ENCODE measurements around the gene PAK6. TPM values are rescaled to one million over a fixed set of nuclear protein-coding genes. Genes with fewer than 3 reads are reported as not detected.

PAK6 gene
- polyA plus RNA-seq, 3 donors = 0.03 TPM; not detected in 2

GRCh38 chr15:40323953-40324937 is 85.4 kb downstream of the PAK6 start:
- Histone ChIP-seq H3K9ac (ENCODE audit: insufficient read depth, low read length, poor library complexity, severe bottlenecking) (peak overlapping the region; percentile 69), H2AFZ (ENCODE audit: insufficient read depth, low read depth, low read length, poor library complexity, severe bottlenecking) (peak overlapping the region; percentile 54), H4K20me1 (ENCODE audit: insufficient read depth, low read length) (peaks cover 3% of the 10 kb centered on the region), H3K4me3 (replicated peaks in 1 of 3; ENCODE audit: low read depth in 2 of 3, low read length in 3 of 3) (peak overlapping the region; percentile 63 to 82 (median 68)), H3K79me2 (ENCODE audit: insufficient read depth, low read length) (peaks cover 34% of the 10 kb centered on the region), H3K27ac (ENCODE audit: low read depth in 1 of 2, low read length in 2 of 2) (peak overlapping the region in 1 of 2 donors; percentile 72), H3K9me3 (replicated peaks in 1 of 2; ENCODE audit: control insufficient read depth in 1 of 2, insufficient read depth in 1 of 2, low read length in 2 of 2) (no peaks in the 10 kb centered on the region), H3K4me2 (replicated peaks; ENCODE audit: extremely low read depth, low read length, poor library complexity, severe bottlenecking) (peak overlapping the region; percentile 93), H3K4me1 (ENCODE audit: control insufficient read depth in 1 of 2, insufficient read depth in 2 of 2, low read length in 2 of 2) (peaks cover 30 to 52% of the 10 kb centered on the region in 2 donors), H3K36me3 (replicated peaks in 1 of 2; ENCODE audit: control insufficient read depth in 1 of 2, insufficient read depth in 2 of 2, low read length in 2 of 2) (peaks cover 3 to 27% of the 10 kb centered on the region in 2 donors), H3K27me3 (ENCODE audit: control insufficient read depth in 2 of 2, insufficient read depth in 2 of 2, low read length in 2 of 2) (no peaks in the 10 kb centered on the region)
- peaks cover 34% of the 10 kb centered on the region in 2 donors for H3K36me3 Mint-ChIP-seq
- peak overlapping the region in 4 of 7 donors; percentile 68 to 85 (median 74) for H3K27ac Mint-ChIP-seq
- H3K9me3 Mint-ChIP-seq = peaks cover 0 to 3% (median 0%) of the 10 kb centered on the region in 7 donors
- H3K4me3 Mint-ChIP-seq = peak overlapping the region; percentile 92 to 93
- under 1% methylated on average over 90 of the region's 101 CpGs for whole genome bisulfite sequencing (ENCODE audit: insufficient coverage)
- H3K4me1 Mint-ChIP-seq = peaks cover 55% of the 10 kb centered on the region
- intact Hi-C loops (cut with micrococcal nuclease) = loop anchor here in 1 of 2 donors (2.0 kb wide), 1 partner anchor 15 kb away; no protein-coding TSS in a partner anchor
- H3K27me3 Mint-ChIP-seq (ENCODE audit: low read depth in 3 of 3) = peaks cover 0 to 5% (median 2%) of the 10 kb centered on the region in 3 donors
- no peak for TF ChIP-seq CTCF (IDR thresholded peaks at IDR 0.05)
- DNase-seq = peak in 1 of 3 donors; percentile 19

- H3K27ac ChIP-seq (ENCODE audit: low read depth in 1 of 2, low read length in 2 of 2) = peak overlapping the region in 1 of 2 donors; percentile 72
- Mint-ChIP-seq H3K36me3 (peaks cover 39% of the 10 kb centered on the region in 2 donors), H3K4me1 (peaks cover 64% of the 10 kb centered on the region), H3K27me3 (ENCODE audit: low read depth in 3 of 3) (peaks cover 0 to 5% (median 2%) of the 10 kb centered on the region in 3 donors), H3K4me3 (peak overlapping the region; percentile 92 to 93), H3K27ac (peak overlapping the region; percentile 68 to 85 (median 74)), H3K9me3 (peaks cover 0 to 3% (median 0%) of the 10 kb centered on the region in 7 donors)
- H3K36me3 ChIP-seq (replicated peaks in 1 of 2; ENCODE audit: control insufficient read depth in 1 of 2, insufficient read depth in 2 of 2, low read length in 2 of 2) = peaks cover 3 to 28% of the 10 kb centered on the region in 2 donors
- WGBS (ENCODE audit: insufficient coverage) = no CpG with 5 or more reads among the region's 2 CpGs
- peak overlapping the region; percentile 63 to 82 (median 68) for H3K4me3 ChIP-seq (replicated peaks in 1 of 3; ENCODE audit: low read depth in 2 of 3, low read length in 3 of 3)
- intact Hi-C loops (cut with micrococcal nuclease) = loop anchor here in 1 of 2 donors (1.0 to 2.0 kb wide), 2 partner anchors 9 to 14 kb away; no protein-coding TSS in a partner anchor
- H3K4me1 ChIP-seq (ENCODE audit: control insufficient read depth in 1 of 2, insufficient read depth in 2 of 2, low read length in 2 of 2) = peaks cover 39 to 58% of the 10 kb centered on the region in 2 donors
- peak overlapping the region; percentile 69 for H3K9ac ChIP-seq (ENCODE audit: insufficient read depth, low read length, poor library complexity, severe bottlenecking)
- H4K20me1 ChIP-seq (ENCODE audit: insufficient read depth, low read length) = peaks cover 3% of the 10 kb centered on the region
- no peak for DNase-seq
- no peaks in the 10 kb centered on the region for H3K9me3 ChIP-seq (replicated peaks in 1 of 2; ENCODE audit: control insufficient read depth in 1 of 2, insufficient read depth in 1 of 2, low read length in 2 of 2)
- no peaks in the 10 kb centered on the region for H3K27me3 ChIP-seq (ENCODE audit: control insufficient read depth in 2 of 2, insufficient read depth in 2 of 2, low read length in 2 of 2)
- H2AFZ ChIP-seq (ENCODE audit: insufficient read depth, low read depth, low read length, poor library complexity, severe bottlenecking) = no peak overlapping the region
- TF ChIP-seq CTCF (IDR thresholded peaks at IDR 0.05) = no peak
- H3K4me2 ChIP-seq (replicated peaks; ENCODE audit: extremely low read depth, low read length, poor library complexity, severe bottlenecking) = peak overlapping the region; percentile 93
- H3K79me2 ChIP-seq (ENCODE audit: insufficient read depth, low read length) = peaks cover 34% of the 10 kb centered on the region
These were observed 86.3 kb downstream of the PAK6 start for GRCh38 chr15:40325188-40325587.
